GM12892 (cell line): ENCODE results near the gene CNTNAP2.

Experiments
- POLR2A ChIP-seq: IDR thresholded peaks from 2 replicates; pipeline ENCODE4 v1.6.1; 2011; ENCODE audit warnings: low read depth, low read length, control low read depth
- POLR2AphosphoS5 ChIP-seq: IDR thresholded peaks from 2 replicates; pipeline ENCODE4 v1.6.1; 2011; ENCODE audit warnings: low read depth, low read length, control low read depth

GRCh38 chr7:146991596-146991995, 875.0 kb downstream of the CNTNAP2 start:
- no peak for TF ChIP-seq POLR2A
- TF ChIP-seq POLR2AphosphoS5 = no peak
